GM18499 (cell line): ENCODE measurements around the gene SCYGR4.

Experiments
- ATAC-seq: cut with Tn5 transposase; IDR thresholded peaks from one replicate; pipeline ENCODE4 v1.9.1; 2021; ENCODE audit warnings: moderate number of reproducible peaks; ENCODE audit not compliant: insufficient read depth, unreplicated experiment

The SCYGR4 gene

GRCh38 chr2:227612546-227613271 is 4.6 kb upstream of the SCYGR4 start:
- ATAC-seq = no peak

- ATAC-seq = no peak
Observed at GRCh38 chr2:227613272-227613660, 4.0 kb upstream of the SCYGR4 start.

GRCh38 chr2:227614246-227614645 is 3.1 kb upstream of the SCYGR4 start:
- no peak for ATAC-seq

- ATAC-seq = no peak
Observed at GRCh38 chr2:227614740-227615139, 2.6 kb upstream of the SCYGR4 start, which contains the start of gene SCYGR3. SCYGR3 (minus strand) TSS chr2:227614840; CDS start chr2:227614840, 0 bp downstream.

- no peak for ATAC-seq
Observed at GRCh38 chr2:227615181-227615580, 2.1 kb upstream of the SCYGR4 start.

GRCh38 chr2:227615906-227616305 is 1.4 kb upstream of the SCYGR4 start:
- ATAC-seq = no peak

GRCh38 chr2:227616631-227617030 is 667 bp upstream of the SCYGR4 start:
- ATAC-seq = no peak

GRCh38 chr2:227623226-227623625 is 5.9 kb downstream of the SCYGR4 start:
- ATAC-seq = no peak

- no peak for ATAC-seq
Observed at GRCh38 chr2:227625420-227625819, 8.1 kb downstream of the SCYGR4 start.

- ATAC-seq = no peak
Observed at GRCh38 chr2:227626580-227627151, 9.4 kb downstream of the SCYGR4 start.

GRCh38 chr2:227627769-227628168 is 10.5 kb downstream of the SCYGR4 start:
- peak; percentile 87 for ATAC-seq

- ATAC-seq = no peak
Observed at GRCh38 chr2:227629435-227629834, 12.1 kb downstream of the SCYGR4 start.

- ATAC-seq = no peak
Observed at GRCh38 chr2:227630322-227630721, 13.0 kb downstream of the SCYGR4 start.

- no peak for ATAC-seq
Observed at GRCh38 chr2:227632827-227633226, 15.5 kb downstream of the SCYGR4 start.

GRCh38 chr2:227634201-227634600 is 16.9 kb downstream of the SCYGR4 start:
- ATAC-seq = no peak

GRCh38 chr2:227642656-227643055 is 25.4 kb downstream of the SCYGR4 start:
- ATAC-seq = no peak

- ATAC-seq = no peak
Observed at GRCh38 chr2:227643990-227644551, 26.8 kb downstream of the SCYGR4 start.

GRCh38 chr2:227653419-227653818 is 36.1 kb downstream of the SCYGR4 start:
- no peak for ATAC-seq

- ATAC-seq = no peak
Observed at GRCh38 chr2:227654426-227654825, 37.1 kb downstream of the SCYGR4 start.

- no peak for ATAC-seq
Observed at GRCh38 chr2:227655454-227655853, 38.2 kb downstream of the SCYGR4 start.

GRCh38 chr2:227657199-227657845 is 40.0 kb downstream of the SCYGR4 start:
- ATAC-seq = no peak
